Lower leg skin (tissue), 4 donors: Measurements from ENCODE around the gene RTTN. TPM values are rescaled to one million over a fixed set of nuclear protein-coding genes. Genes with fewer than 3 reads are reported as not detected.

Experiments
- DNase-seq, 2 donors: peaks; one replicate each; pipeline ENCODE4 v3.0.0-alpha.2; 2019; ENCODE audit warnings: low spot score in 2 of 2
- H3K4me3 ChIP-seq: fragments of 200-600 bp; sonication (generic); 2 replicates; pipeline ENCODE4 v1.5.1; 2017; ENCODE audit warnings: mild to moderate bottlenecking, low read depth; ENCODE audit not compliant: poor library complexity, severe bottlenecking
- POLR2A ChIP-seq, 2 donors: fragments of 450-650 bp; IDR thresholded peaks; one replicate each; pipeline ENCODE4 v1.6.1; 2016 to 2017; ENCODE audit warnings: antibody characterized with exemption in 2 of 2, mild to moderate bottlenecking in 1 of 2, moderate library complexity in 1 of 2
- WGBS, 2 donors: methylation state at CpG; one replicate each; pipeline ENCODE4 v1.1.5; 2018; 5-methylcytosine and 5-hydroxymethylcytosine counted together
- intact Hi-C: fragments of 100-400 bp; cut with DNase I; formaldehyde crosslinking; loops from one replicate; pipeline ENCODE4 v1.15.0; 2023; ENCODE audit warnings: low total_unique reads
- total RNA-seq, 4 donors: library from RNA; depleted of rRNA; stranded (reverse); fragments of >200 nt; gene quantifications; one replicate each; pipeline ENCODE4 v1.1.0, GENCODE V29; 2016
- TF ChIP-seq, protein P1 (sequence below), 3 donors: fragments of 450-650 bp; IDR thresholded peaks; one replicate each; pipeline ENCODE4 v1.5.1; 2016; ENCODE audit warnings: antibody characterized with exemption in 3 of 3, mild to moderate bottlenecking in 3 of 3, moderate library complexity in 2 of 3

Gene RTTN
- total RNA-seq, 4 donors from 2014 or later, result 4.8 to 14.9 (median 7.8) TPM

DNA sequence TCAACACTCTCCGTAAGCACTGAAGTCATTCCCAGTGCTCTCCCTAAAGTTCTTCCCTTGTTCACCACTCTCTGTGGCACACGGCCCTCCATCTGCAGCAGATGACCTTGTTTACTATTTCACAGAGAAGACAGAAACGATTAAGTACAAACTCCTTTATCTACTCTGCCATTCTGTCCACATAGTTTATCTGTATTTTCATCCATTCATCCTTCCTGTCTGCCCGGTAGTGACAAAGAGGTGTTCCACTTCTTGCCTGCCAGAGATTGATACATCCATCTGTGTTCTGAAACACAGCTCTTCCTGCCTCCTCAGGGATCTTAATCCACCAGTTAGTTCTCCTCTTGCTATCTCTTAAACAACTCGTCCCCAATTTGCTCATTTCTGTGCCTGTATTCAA lies 179.9 kb downstream of the RTTN start:
- WGBS, 2 donors, result 91 to 93% methylated on average over 5 of the region's 5 CpGs
- H3K4me3 ChIP-seq, result no peak overlapping the region
- DNase-seq, result no peak
- intact Hi-C loops, result no loop called here
- TF ChIP-seq, protein P1, sequence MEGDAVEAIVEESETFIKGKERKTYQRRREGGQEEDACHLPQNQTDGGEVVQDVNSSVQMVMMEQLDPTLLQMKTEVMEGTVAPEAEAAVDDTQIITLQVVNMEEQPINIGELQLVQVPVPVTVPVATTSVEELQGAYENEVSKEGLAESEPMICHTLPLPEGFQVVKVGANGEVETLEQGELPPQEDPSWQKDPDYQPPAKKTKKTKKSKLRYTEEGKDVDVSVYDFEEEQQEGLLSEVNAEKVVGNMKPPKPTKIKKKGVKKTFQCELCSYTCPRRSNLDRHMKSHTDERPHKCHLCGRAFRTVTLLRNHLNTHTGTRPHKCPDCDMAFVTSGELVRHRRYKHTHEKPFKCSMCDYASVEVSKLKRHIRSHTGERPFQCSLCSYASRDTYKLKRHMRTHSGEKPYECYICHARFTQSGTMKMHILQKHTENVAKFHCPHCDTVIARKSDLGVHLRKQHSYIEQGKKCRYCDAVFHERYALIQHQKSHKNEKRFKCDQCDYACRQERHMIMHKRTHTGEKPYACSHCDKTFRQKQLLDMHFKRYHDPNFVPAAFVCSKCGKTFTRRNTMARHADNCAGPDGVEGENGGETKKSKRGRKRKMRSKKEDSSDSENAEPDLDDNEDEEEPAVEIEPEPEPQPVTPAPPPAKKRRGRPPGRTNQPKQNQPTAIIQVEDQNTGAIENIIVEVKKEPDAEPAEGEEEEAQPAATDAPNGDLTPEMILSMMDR (IDR thresholded peaks at IDR 0.05), result no peak
- TF ChIP-seq POLR2A (IDR thresholded peaks at IDR 0.05), result no peak

- WGBS, 2 donors, result 89 to 94% methylated on average over 3 of the region's 3 CpGs
- no peak for DNase-seq
- no peak for TF ChIP-seq POLR2A (IDR thresholded peaks at IDR 0.05)
- TF ChIP-seq, protein P1 (IDR thresholded peaks at IDR 0.05), result no peak
- no peak overlapping the region for H3K4me3 ChIP-seq
- intact Hi-C loops, result no loop called here
Measured at GRCh38 chr18:70024829-70025228, 180.7 kb downstream of the RTTN start.

DNA sequence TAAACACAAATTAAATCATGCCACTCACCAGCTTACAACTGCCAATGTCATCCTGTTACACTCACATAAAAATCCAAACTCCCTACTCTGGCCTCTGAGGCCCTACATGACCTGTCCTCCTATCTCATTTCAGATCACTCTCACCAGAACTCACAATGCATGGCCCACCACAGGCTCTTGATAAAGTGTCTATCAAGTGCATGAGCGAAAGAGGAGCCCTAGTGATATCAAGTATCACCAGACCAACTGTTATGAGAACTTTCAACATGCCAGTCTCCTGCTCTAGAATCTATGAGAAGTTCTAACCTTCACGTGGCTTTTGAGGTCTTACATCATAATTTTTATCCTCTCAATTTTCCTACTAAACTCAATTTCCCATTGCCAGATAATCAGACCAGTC lies 181.4 kb downstream of the RTTN start:
- no peak for DNase-seq
- TF ChIP-seq POLR2A (IDR thresholded peaks at IDR 0.05), result no peak
- TF ChIP-seq, protein P1 (IDR thresholded peaks at IDR 0.05), result no peak
- intact Hi-C loops, result no loop called here
- WGBS, 2 donors, result 94 to 98% methylated on average over 2 of the region's 2 CpGs
- H3K4me3 ChIP-seq, result no peak overlapping the region

GRCh38 chr18:70022636-70023035 lies 182.9 kb downstream of the RTTN start:
- no peak overlapping the region for H3K4me3 ChIP-seq
- no peak for DNase-seq
- WGBS, 2 donors, result 95 to 97% methylated on average over 3 of the region's 3 CpGs
- intact Hi-C loops, result no loop called here
- no peak for TF ChIP-seq POLR2A (IDR thresholded peaks at IDR 0.05)
- TF ChIP-seq, protein P1 (IDR thresholded peaks at IDR 0.05), result no peak

GRCh38 chr18:70021498-70021897 lies 184.0 kb downstream of the RTTN start:
- intact Hi-C loops, result no loop called here
- no peak overlapping the region for H3K4me3 ChIP-seq
- no peak for TF ChIP-seq POLR2A (IDR thresholded peaks at IDR 0.05)
- TF ChIP-seq, protein P1 (IDR thresholded peaks at IDR 0.05), result no peak
- DNase-seq, result no peak
- WGBS, 2 donors, result 95 to 100% methylated on average over 1 of the region's 1 CpG

- H3K4me3 ChIP-seq, result no peak overlapping the region
- intact Hi-C loops, result no loop called here
- TF ChIP-seq, protein P1 (IDR thresholded peaks at IDR 0.05), result no peak
- TF ChIP-seq POLR2A (IDR thresholded peaks at IDR 0.05), result no peak
- no peak for DNase-seq
- 93 to 100% methylated on average over 1 of the region's 1 CpG for WGBS, 2 donors
Measured at GRCh38 chr18:70021043-70021442, 184.4 kb downstream of the RTTN start.
